SK-N-SH (cell line): Measurements from ENCODE around the gene TNIP3. TPM values are rescaled to one million over a fixed set of nuclear protein-coding genes. Genes with fewer than 3 reads are reported as not detected.

Experiments
- CTCF ChIA-PET: fragments of 300-600, 350-600 bp; formaldehyde crosslinking; extraction: SDS; loops from one replicate; lab custom pipeline; 2021; lab: Yijun Ruan, JAX
- POLR2A ChIA-PET: fragments of 350-600 bp; sonication (Branson Sonifier 250); formaldehyde crosslinking; extraction: SDS; loops from one replicate; lab custom pipeline; 2020; ENCODE audit warnings: antibody characterized with exemption, inconsistent platforms; lab: Yijun Ruan, JAX
- DNase-seq: peaks from one replicate; pipeline ENCODE4 v3.0.0; 2012
- H2AFZ ChIP-seq: fragments of 200-600 bp; sonication (generic); 2 replicates; pipeline ENCODE4 v1.8.1; 2016; ENCODE audit warnings: antibody characterized with exemption, mild to moderate bottlenecking, low read depth
- H3F3A ChIP-seq: fragments of 200-600 bp; sonication (generic); replicated peaks from 2 replicates; pipeline ENCODE3; 2016; ENCODE audit warnings: antibody characterized with exemption, mild to moderate bottlenecking; ENCODE audit not compliant: insufficient read depth
- H3K27ac ChIP-seq, 2 experiments: fragments of 200-500 bp in 1 of 2; fragments of 200-600 bp in 1 of 2; sonication (Bioruptor generic) in 1 of 2; sonication (generic), shearing (Covaris generic) in 1 of 2; 2 replicates each; pipeline versions ENCODE4 v1.5.1 to v1.6.1; 2014 to 2016; ENCODE audit warnings: low read depth in 2 of 2, inconsistent platforms in 1 of 2, low read length in 1 of 2, mild to moderate bottlenecking in 1 of 2, mixed read lengths in 1 of 2
- H3K27me3 ChIP-seq: fragments of 200-600 bp; sonication (generic), shearing (Covaris generic); 2 replicates; pipeline ENCODE4 v1.6.1; 2016; ENCODE audit warnings: mixed run types; ENCODE audit not compliant: insufficient read depth
- H3K36me3 ChIP-seq, 2 experiments: fragments of 200-500 bp in 1 of 2; fragments of 200-600 bp in 1 of 2; sonication (Bioruptor generic) in 1 of 2; sonication (generic) in 1 of 2; replicated peaks in 1 of 2; 2 replicates each; pipeline versions ENCODE3 to v1.5.1; 2014 to 2016; ENCODE audit warnings: low read length in 1 of 2, mild to moderate bottlenecking in 1 of 2; ENCODE audit not compliant: insufficient read depth in 2 of 2, control insufficient read depth in 1 of 2
- H3K4me1 ChIP-seq, 2 experiments: fragments of 200-500 bp in 1 of 2; fragments of 200-600 bp in 1 of 2; sonication (Bioruptor generic) in 1 of 2; sonication (generic), shearing (Covaris generic) in 1 of 2; 2 replicates each; pipeline versions ENCODE4 v1.5.1 to v1.6.1; 2014 to 2016; ENCODE audit warnings: low read depth in 1 of 2, low read length in 1 of 2, mixed run types in 1 of 2; ENCODE audit not compliant: insufficient read depth in 2 of 2, control insufficient read depth in 1 of 2
- H3K4me2 ChIP-seq: fragments of 200-600 bp; sonication (generic), shearing (Covaris generic); 2 replicates; pipeline ENCODE4 v1.6.1; 2017; ENCODE audit warnings: mixed run types
- H3K4me3 ChIP-seq, 2 experiments: fragments of 200-500 bp in 1 of 2; fragments of 200-600 bp in 1 of 2; sonication (Bioruptor generic) in 1 of 2; sonication (generic), shearing (Covaris generic) in 1 of 2; 2 replicates each; pipeline versions ENCODE4 v1.5.1 to v1.8.1; 2014 to 2016; ENCODE audit warnings: low read depth in 2 of 2, inconsistent platforms in 1 of 2, low read length in 1 of 2, mild to moderate bottlenecking in 1 of 2, mixed read lengths in 1 of 2, moderate library complexity in 1 of 2
- H3K79me2 ChIP-seq: fragments of 200-600 bp; sonication (generic); 2 replicates; pipeline ENCODE4 v1.8.1; 2017; ENCODE audit warnings: mild to moderate bottlenecking; ENCODE audit not compliant: insufficient read depth
- H3K9ac ChIP-seq: fragments of 200-600 bp; sonication (generic); 2 replicates; pipeline ENCODE4 v1.6.1; 2017; ENCODE audit warnings: mixed run types
- H3K9me2 ChIP-seq: fragments of 200-600 bp; sonication (generic); 2 replicates; pipeline ENCODE4 v1.6.1; 2017; ENCODE audit warnings: mixed run types
- H3K9me3 ChIP-seq: fragments of 200-600 bp; sonication (generic); 2 replicates; pipeline ENCODE4 v1.6.1; 2017; ENCODE audit warnings: mixed run types, mild to moderate bottlenecking, moderate library complexity
- H4K20me1 ChIP-seq: fragments of 200-600 bp; sonication (generic); 2 replicates; pipeline ENCODE4 v1.6.1; 2017; ENCODE audit warnings: mild to moderate bottlenecking, mixed run types; ENCODE audit not compliant: insufficient read depth
- ELF1 ChIP-seq: IDR thresholded peaks from 2 replicates; pipeline ENCODE4 v1.4.0; 2012
- FOSL2 ChIP-seq: IDR thresholded peaks from 2 replicates; pipeline ENCODE4 v1.4.0; 2012; ENCODE audit warnings: low read depth, mild to moderate bottlenecking, moderate library complexity, borderline replicate concordance
- FOXJ3 ChIP-seq: sonication (generic); formaldehyde crosslinking; IDR thresholded peaks from 2 replicates; pipeline ENCODE4 v1.5.1; 2020; ENCODE audit warnings: mild to moderate bottlenecking, missing genetic modification reagents
- GABPA ChIP-seq: IDR thresholded peaks from 2 replicates; pipeline ENCODE4 v1.4.0; 2012; ENCODE audit warnings: low read depth, mild to moderate bottlenecking
- MAX ChIP-seq: IDR thresholded peaks from 2 replicates; pipeline ENCODE4 v1.4.0; 2012; ENCODE audit warnings: low read depth
- PBX3 ChIP-seq: IDR thresholded peaks from 2 replicates; pipeline ENCODE4; 2012
- POLR2AphosphoS5 ChIP-seq: IDR thresholded peaks from 2 replicates; pipeline ENCODE4 v1.6.1; 2012; ENCODE audit warnings: low read depth, low read length
- RCOR1 ChIP-seq: fragments of 150-350 bp; IDR thresholded peaks from 2 replicates; pipeline ENCODE4 v1.6.1; 2017; ENCODE audit warnings: antibody characterized with exemption, low read length
- RFX5 ChIP-seq: IDR thresholded peaks from 2 replicates; pipeline ENCODE4 v1.6.1; 2012; ENCODE audit warnings: mild to moderate bottlenecking, improper control_type of control experiment, low read length
- SIN3A ChIP-seq: IDR thresholded peaks from 2 replicates; pipeline ENCODE4 v1.6.1; 2012; ENCODE audit warnings: low read depth, mild to moderate bottlenecking, low read length, moderate library complexity, borderline replicate concordance
- TCF12 ChIP-seq: IDR thresholded peaks from 2 replicates; pipeline ENCODE4 v1.4.0; 2012
- TEAD4 ChIP-seq: IDR thresholded peaks from 2 replicates; pipeline ENCODE4 v1.4.0; 2012; ENCODE audit warnings: mild to moderate bottlenecking, borderline replicate concordance; ENCODE audit not compliant: insufficient read depth
- USF2 ChIP-seq: fragments of 150-350 bp; IDR thresholded peaks from 2 replicates; pipeline ENCODE4 v1.6.1; 2017; ENCODE audit warnings: antibody characterized with exemption, low read length, low read depth, borderline replicate concordance
- YY1 ChIP-seq: IDR thresholded peaks from 2 replicates; pipeline ENCODE4 v1.4.0; 2012; ENCODE audit warnings: low read depth, mild to moderate bottlenecking
- ZBTB33 ChIP-seq: IDR thresholded peaks from 2 replicates; pipeline ENCODE4 v1.4.0; 2012; ENCODE audit warnings: low read depth, borderline replicate concordance
- WGBS: methylation state at CpG from one replicate; pipeline ENCODE4 v1.1.6; 2017; ENCODE audit warnings: low lambda C conversion rate; 5-methylcytosine and 5-hydroxymethylcytosine counted together
- polyA plus RNA-seq, 3 experiments: library from polyadenylated mRNA; depleted of rRNA; stranded (reverse); fragments of >200 nt; gene quantifications; 2 replicates each; pipeline ENCODE4 v1.2.3, GENCODE V29; 2012

The TNIP3 gene
- polyA plus RNA-seq, 1 of the 3 experiments (the other 2 are of a cell fraction), result 0.15 TPM

- no peak for TF ChIP-seq ZBTB33
- TF ChIP-seq SIN3A, result no peak
Observed at GRCh38 chr4:121191361-121191760, 27.2 kb upstream of the TNIP3 start (continued).

- no peak for TF ChIP-seq TCF12
- TF ChIP-seq ELF1, result no peak
- TF ChIP-seq TEAD4, result no peak
- no peak for TF ChIP-seq GABPA
- no peak for TF ChIP-seq FOSL2
- TF ChIP-seq RFX5, result no peak
- no peak for TF ChIP-seq ZBTB33
- TF ChIP-seq YY1, result no peak
- no peak for TF ChIP-seq FOXJ3 (CRISPR knock-in tag)
- no peak for TF ChIP-seq SIN3A
- no peak for TF ChIP-seq USF2
- TF ChIP-seq RCOR1, result no peak
- no peak for TF ChIP-seq POLR2AphosphoS5
- no peak for TF ChIP-seq MAX
- no peak for TF ChIP-seq PBX3
- DNase-seq, result no peak
- no peaks in the 10 kb centered on the region for H3K79me2 ChIP-seq
- H3F3A ChIP-seq, result no peaks in the 10 kb centered on the region
- no peak overlapping the region for H3K9ac ChIP-seq
- no peaks in the 10 kb centered on the region for H4K20me1 ChIP-seq
- no peaks in the 10 kb centered on the region for H3K9me3 ChIP-seq
- 33% methylated on average over 4 of the region's 4 CpGs for WGBS
- no peak overlapping the region for H2AFZ ChIP-seq
- H3K36me3 ChIP-seq, result no peaks in the 10 kb centered on the region
- H3K4me1 ChIP-seq, result no peaks in the 10 kb centered on the region
- no peak overlapping the region for H3K4me2 ChIP-seq
- CTCF ChIA-PET, result no interaction called here
- H3K9me2 ChIP-seq, result no peaks in the 10 kb centered on the region
- POLR2A ChIA-PET, result no interaction called here
- no peaks in the 10 kb centered on the region for H3K27me3 ChIP-seq
- no peak overlapping the region for H3K4me3 ChIP-seq
- no peak overlapping the region for H3K27ac ChIP-seq
Observed at GRCh38 chr4:121190389-121190788, 26.3 kb upstream of the TNIP3 start.
